Loucy (cell line): Measurements from ENCODE around the gene SRRM3.
"Not testable (repeated sequence)": the region's sequence is repeated elsewhere in the genome, so short reads cannot be mapped to it uniquely, and the experiment has no call there.

Experiments used
- CTCF ChIP-seq: fragments of 200-600 bp; sonication (generic); conservative IDR thresholded peaks from 2 replicates; pipeline ENCODE4 v1.5.1; 2014; ENCODE audit warnings: mild to moderate bottlenecking, antibody characterized with exemption, low read length
- EZH2phosphoT487 ChIP-seq: fragments of 200-600 bp; IDR thresholded peaks from 2 replicates; pipeline ENCODE4 v1.6.1; 2018; ENCODE audit warnings: antibody characterized with exemption, mild to moderate bottlenecking, moderate library complexity, borderline replicate concordance

DNA sequence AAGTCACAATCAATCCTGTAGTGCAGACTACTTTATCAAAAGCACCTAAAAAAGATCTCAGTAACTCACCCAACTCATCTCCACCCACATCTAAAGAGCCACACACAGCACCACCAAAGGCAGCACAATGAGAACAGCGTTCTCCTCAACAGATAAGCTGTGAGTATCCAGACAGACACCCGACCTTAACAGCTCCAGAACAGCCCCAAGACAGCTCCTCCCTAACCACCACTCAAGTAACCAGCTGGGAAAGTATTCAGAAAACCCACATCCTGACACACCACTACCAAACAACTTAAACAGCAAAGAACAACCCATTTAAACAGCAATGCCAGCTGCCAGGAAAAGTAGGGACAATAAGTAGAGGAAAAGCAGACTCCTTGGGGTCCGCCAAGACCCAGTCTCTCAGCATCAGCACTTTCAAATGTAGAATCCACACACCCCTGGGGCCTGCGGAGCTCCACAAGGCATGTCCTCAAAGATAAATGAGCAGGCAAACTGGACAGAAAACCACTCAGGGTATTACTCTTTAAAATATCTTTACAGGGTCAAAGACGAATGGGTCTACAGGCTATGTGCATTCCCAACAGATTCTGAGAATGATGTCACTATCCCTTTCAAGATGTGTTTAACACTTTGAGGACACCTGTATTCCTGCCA is 48.0 kb upstream of the SRRM3 start:
- TF ChIP-seq CTCF, EZH2phosphoT487: not testable (repeated sequence)
